HG02678 (cell line): Measurements from ENCODE around the gene CHD5.

Experiments
- ATAC-seq: cut with Tn5 transposase; IDR thresholded peaks from one replicate; pipeline ENCODE4 v1.9.1; 2021; ENCODE audit warnings: mild to moderate bottlenecking, moderate library complexity; ENCODE audit not compliant: unreplicated experiment

CHD5 gene

DNA sequence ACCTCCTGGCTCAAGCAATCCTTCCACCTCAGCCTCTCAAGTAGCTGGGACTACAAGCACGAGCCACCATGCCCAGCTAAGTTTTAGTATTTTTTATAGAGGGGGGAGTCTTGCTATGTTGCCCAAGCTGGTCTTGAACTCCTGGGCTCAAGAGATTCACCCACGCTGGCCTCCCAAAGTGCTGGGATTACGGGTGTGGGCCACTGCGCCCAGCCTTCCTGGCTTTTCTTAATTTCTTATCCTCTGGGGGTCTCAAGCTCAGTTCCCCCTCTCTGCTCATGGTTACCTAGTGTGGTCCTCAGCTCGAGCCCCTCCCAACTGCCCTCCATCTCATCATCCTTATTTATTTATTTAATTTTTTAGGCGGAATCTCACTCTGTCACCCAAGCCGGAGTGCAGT lies 22.1 kb upstream of the CHD5 start:
- ATAC-seq = no peak

DNA sequence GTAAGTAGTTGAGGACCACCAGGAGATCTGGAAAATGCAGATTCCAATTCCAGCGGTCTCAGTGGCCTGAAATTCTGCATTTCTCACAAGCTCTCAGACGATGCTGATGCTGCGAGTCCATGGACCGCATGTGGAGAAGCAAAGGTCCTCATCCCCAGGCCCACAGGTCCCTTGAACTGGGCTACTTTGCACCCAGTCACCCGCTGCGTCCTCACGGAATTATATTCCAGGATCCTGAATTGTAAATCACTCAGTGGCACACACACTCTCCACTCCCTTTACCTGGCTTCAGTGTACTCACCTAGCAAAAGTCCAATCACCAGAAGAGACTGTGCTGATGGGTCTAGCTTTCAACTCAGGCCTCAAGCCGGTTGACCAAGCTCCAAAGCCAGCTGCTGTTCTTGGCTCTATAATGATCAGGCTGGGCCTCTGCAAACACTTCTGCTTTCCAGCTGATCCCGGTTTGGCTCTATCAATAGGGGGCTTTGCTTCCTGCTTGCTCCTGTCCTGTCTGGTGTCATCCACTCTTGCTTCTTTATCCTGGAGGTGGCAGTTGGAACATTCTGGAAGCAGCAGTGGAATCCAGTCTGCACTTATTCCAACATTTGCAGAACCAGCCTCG lies 20.2 kb upstream of the CHD5 start:
- ATAC-seq = no peak

DNA sequence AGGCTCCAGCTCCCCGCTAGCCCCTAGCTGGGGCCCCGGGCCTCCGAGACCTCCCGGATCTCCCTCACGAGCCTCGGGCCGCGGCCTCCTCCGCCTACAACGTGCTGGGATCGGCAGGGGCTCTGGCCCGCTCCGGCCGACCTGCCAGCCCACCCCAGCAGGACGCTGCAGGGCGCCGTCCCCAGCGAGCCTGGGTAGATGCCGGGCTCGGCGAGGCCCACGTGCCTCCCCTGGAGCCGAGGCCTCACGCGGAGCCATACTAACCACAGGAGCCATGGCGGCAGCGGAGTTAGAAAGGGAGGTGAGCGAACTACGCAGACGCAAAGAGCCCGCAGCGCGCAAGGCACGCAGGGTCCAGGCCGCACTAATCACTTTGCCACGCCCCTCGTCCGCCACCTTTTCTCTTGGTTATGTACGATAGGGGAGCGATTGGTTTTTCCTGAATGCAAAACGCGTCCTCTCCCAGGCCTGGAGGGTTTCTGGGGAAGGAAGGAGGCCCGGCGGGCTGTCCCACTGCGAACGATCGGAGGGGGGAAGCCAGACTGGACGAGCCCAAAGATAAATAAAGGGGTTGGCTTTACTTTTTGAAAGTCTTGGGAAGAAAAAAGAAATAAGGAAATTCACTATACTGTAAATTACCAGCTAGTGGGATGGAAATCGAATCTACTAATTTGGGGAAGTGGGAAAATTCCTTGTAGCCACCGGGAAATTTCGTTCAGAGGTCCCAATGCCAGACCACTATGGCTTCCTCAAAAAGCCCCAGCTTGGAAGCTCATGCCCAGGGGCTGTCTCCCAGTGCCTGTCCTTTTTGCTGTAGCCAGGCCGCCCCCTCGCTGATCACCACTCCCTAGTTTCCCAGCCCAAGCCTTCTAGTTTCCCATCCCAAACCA lies 19.4 kb upstream of the CHD5 start, which contains the start of gene RPL22:
Gene RPL22 (minus strand): TSS at position 298 of the 890 bp plus-strand sequence. CDS start 22 bp downstream, at position 276.
- peak; percentile 96 for ATAC-seq

GRCh38 chr1:6198646-6199297 lies 18.7 kb upstream of the CHD5 start:
- peak; percentile 20 for ATAC-seq

DNA sequence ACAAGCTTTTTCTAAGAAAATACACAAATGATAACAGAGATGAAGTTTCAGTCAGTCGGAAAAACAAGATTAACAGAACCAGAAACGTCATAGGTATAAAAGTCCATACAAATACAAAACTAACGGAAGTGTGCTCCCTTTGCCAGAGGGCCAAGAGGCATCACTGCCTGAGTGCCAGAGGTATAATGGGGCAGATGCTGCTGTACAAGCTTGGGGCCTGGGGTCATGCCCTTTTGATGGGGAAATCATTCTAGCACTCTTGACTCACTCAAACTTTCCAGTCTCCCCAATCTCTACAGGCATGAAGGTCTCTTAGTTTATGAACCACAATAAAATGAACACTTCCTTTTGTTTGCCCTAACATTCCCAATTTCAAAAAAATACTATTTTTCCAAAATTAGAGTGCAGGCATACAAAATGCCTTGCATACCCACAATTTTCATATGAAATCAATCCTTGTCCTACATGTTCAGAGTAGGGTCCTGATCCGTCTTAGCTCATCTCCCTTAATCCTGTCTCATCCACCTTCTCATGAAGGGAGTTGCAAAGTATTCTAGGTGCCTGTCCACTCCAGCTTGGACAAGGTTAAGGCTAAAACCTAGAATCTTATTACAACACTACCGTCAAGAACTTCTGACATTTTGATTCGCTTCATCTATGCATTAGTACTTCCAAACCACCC lies 17.8 kb upstream of the CHD5 start:
- ATAC-seq = no peak

GRCh38 chr1:6191968-6192367 lies 11.8 kb upstream of the CHD5 start:
- ATAC-seq = no peak

GRCh38 chr1:6188466-6188865 lies 8.3 kb upstream of the CHD5 start:
- ATAC-seq = no peak

GRCh38 chr1:6185635-6186382 lies 5.7 kb upstream of the CHD5 start:
- ATAC-seq = no peak

- ATAC-seq = no peak
Observed at GRCh38 chr1:6185151-6185550, 5.0 kb upstream of the CHD5 start.

DNA sequence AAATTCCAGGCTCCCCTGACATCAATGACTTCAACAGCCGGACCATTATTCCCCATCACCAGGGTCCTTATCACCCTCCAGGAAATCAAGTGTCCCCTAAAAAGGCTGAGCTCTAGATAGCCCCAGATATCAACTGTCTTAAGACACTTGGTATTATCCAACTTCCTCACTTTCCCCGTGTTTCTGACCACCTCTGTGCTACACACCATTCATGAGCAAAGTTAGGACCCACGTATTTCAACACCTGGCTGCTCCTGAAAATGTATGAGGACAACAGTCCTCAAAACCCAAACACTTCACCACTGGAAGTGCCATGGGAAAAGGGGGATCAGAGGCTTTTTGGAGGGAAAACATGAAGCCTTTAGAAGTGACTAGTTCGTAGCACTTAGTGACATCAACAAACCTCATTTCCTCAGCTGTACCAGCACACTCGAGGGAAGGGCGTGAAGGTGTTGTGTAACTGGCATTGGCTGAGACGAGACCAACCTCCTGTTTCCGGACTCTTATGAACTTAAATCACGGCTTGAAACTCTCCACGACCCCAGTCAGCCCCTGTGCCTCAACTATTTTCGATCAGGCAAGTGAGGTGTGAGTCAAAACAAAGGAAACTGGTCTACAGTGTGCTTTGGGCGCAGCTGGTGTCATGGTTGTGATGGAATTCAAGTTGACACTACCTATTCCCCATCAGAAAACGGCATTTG lies 4.1 kb upstream of the CHD5 start:
- ATAC-seq = no peak

GRCh38 chr1:6183520-6183989 lies 3.4 kb upstream of the CHD5 start:
- ATAC-seq = no peak

DNA sequence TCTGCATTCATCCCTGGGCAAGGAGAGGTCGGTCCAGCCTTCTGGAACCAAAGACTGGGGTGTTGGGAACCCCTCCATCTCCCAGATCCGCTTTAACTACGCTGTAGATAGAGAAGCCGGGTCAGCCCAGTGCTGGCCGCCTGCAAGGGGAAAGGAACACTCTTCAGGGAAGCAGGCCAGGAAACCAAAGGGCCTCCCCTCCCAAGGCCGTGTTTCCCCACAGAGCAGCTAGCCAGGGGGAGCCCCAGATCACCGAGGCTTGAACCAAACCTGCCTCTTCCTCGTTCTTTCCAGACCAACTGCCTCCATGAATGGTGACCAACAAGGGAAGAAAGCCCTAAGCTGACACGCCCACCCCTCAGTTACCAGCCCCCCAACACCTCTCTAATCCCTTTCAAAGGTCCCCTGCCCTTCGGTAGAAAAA lies 1.2 kb upstream of the CHD5 start:
- ATAC-seq = no peak

DNA sequence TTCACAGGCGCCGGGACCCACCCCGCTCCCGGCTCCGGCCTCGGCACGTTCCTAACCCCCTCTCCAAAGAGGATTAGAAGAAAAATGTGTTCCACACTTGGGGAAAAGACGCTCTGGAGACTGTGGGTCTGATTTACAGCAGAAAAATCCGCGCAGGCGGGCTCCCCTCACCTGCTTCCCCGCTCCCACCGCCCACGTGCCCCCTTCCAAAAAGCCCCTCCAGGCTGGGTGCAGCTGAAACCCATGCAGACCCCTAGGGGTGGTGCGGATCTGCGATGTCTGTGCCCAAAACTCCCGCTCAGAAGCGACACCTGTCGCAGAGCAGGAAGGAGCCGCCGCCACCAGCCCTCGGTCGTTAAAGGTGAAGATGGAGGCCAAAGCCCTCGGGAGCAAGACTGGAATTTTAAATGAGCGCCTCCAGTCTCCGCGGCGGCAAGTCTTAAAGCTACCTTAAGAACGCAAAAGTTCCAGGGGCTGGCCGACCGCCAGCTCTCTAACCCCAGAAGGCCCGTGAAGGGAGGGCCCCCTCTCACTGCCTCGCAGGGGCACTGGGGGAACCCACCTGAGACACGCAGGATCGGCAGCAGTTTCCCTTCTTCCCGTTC lies 688 bp upstream of the CHD5 start:
- no peak for ATAC-seq

DNA sequence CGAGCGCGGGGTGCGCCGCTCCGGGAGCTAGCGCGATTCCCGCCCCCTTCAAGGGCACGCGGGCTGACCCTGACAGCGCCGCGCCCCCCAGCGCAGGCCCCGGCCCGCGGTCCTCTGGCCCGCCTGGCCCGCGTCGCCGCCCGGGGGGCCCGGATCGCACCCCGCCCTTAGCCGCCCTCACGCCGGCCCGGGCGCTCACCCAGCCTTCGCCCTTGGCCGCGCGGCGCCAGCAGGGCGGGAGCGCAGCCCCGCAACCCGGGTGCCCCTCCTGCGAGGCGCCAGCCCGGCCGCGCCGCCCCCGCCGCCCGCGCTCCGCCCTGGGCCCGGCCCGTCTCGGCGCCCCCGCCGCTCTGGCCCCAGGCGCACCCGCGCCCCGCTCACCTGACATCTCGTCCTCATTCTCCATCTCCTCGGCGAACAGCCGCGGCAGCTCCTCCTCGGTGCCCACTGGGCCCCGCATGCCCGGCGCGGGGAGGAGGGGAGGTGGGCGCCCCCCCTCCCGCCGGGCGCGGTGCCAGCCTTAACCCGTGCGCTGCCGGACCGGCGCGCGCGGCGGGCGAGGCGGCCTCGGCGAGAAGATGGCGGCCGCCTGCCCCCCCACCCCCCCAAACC lies 451 bp downstream of the CHD5 start:
- no peak for ATAC-seq

- no peak for ATAC-seq
Observed at GRCh38 chr1:6178751-6179563, 1.2 kb downstream of the CHD5 start.

DNA sequence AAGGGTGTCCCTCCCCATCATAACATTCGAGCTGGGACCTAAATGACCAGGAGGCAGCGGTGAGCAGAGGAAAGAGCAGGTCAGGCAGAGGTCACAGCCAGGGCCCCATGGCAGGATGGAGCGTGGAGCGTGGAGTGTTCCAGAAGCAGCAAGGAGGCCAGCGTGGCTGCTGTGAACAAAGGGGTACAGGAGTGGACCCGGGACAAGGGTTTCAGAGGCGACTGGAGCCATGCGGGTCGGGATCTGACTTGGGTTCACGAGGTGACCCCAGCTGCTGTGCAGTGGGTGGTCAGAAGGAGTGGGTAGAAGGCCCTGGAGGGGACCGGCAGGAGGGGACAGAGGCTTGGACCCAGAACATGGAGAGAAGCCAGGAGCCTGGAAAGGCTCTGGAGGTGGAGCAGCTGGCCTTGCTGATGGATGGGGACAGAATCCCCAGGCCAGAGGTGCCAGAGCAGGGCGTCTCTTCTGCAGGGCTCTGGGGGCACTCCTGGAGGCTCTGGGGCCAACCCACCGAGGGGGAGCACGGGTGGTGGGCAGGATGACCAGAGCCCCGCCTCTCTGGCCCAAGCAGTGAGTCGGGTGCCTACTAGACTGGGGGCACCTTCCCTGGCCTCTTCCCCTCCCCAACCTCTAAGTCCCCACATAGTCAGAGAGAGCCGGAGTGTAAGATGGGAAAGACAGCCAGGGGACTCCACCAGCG lies 2.3 kb downstream of the CHD5 start:
- ATAC-seq = no peak

GRCh38 chr1:6176779-6177178 lies 3.3 kb downstream of the CHD5 start:
- no peak for ATAC-seq
